ENCODE data around the gene CALHM3.

- TF ChIP-seq POLR2A (IDR thresholded peaks at IDR 0.05; ENCODE audit: low read length) (no peak), GATA1 (IDR thresholded peaks at IDR 0.05; ENCODE audit: low read depth, low read length) (no peak)
Measured at GRCh38 chr10:103523683-103524082, 44.6 kb upstream of the CALHM3 start.
